Mesendoderm (in vitro differentiated cells): ENCODE results near the gene GLRX5.

Experiments
- DNase-seq: peaks from one replicate; pipeline ENCODE4 v3.0.0; 2013
- H2AK5ac ChIP-seq: 2 replicates; pipeline ENCODE4 v1.6.1; 2013; ENCODE audit warnings: low read length, inconsistent platforms
- H2BK120ac ChIP-seq: 2 replicates; pipeline ENCODE4 v1.6.1; 2013; ENCODE audit warnings: low read depth, mild to moderate bottlenecking, low read length, moderate library complexity, mixed read lengths
- H2BK15ac ChIP-seq: replicated peaks from 2 replicates; pipeline ENCODE4 v1.6.1; 2013; ENCODE audit warnings: low read depth, mild to moderate bottlenecking, moderate library complexity
- H2BK5ac ChIP-seq: 2 replicates; pipeline ENCODE4 v1.6.1; 2013; ENCODE audit warnings: low read length, inconsistent platforms
- H3K18ac ChIP-seq: 2 replicates; pipeline ENCODE4 v1.6.1; 2013; ENCODE audit warnings: mild to moderate bottlenecking, low read length, mixed read lengths
- H3K23ac ChIP-seq: one replicate; pipeline ENCODE4 v1.6.1; 2013; ENCODE audit warnings: low read length
- H3K27ac ChIP-seq: 2 replicates; pipeline ENCODE4 v1.5.1; 2013; ENCODE audit warnings: low read depth, mild to moderate bottlenecking, inconsistent platforms, low read length, moderate library complexity
- H3K27me3 ChIP-seq: 2 replicates; pipeline ENCODE4 v1.6.1; 2013; ENCODE audit warnings: low read length, control low read depth, mild to moderate bottlenecking, inconsistent platforms; ENCODE audit not compliant: insufficient read depth, poor library complexity
- H3K36me3 ChIP-seq: 2 replicates; pipeline ENCODE4 v1.6.1; 2013; ENCODE audit warnings: low read length, inconsistent platforms; ENCODE audit not compliant: control insufficient read depth, insufficient read depth
- H3K4ac ChIP-seq: one replicate; pipeline ENCODE4 v1.6.1; 2013; ENCODE audit warnings: low read depth, mild to moderate bottlenecking, low read length, moderate library complexity
- H3K4me1 ChIP-seq: 2 replicates; pipeline ENCODE4 v1.6.1; 2013; ENCODE audit warnings: low read depth, low read length, inconsistent platforms; ENCODE audit not compliant: control insufficient read depth
- H3K4me2 ChIP-seq: 2 replicates; pipeline ENCODE4 v1.6.1; 2013; ENCODE audit warnings: low read length
- H3K4me3 ChIP-seq: 2 replicates; pipeline ENCODE4 v1.5.1; 2013; ENCODE audit warnings: mild to moderate bottlenecking, low read length
- H3K56ac ChIP-seq: one replicate; pipeline ENCODE4 v1.6.1; 2013; ENCODE audit warnings: low read length
- H3K79me1 ChIP-seq: 2 replicates; pipeline ENCODE4 v1.6.1; 2013; ENCODE audit warnings: low read length, inconsistent platforms
- H3K79me2 ChIP-seq: 2 replicates; pipeline ENCODE4 v1.6.1; 2013; ENCODE audit warnings: mild to moderate bottlenecking, low read length; ENCODE audit not compliant: control insufficient read depth, insufficient read depth
- H3K9ac ChIP-seq: 2 replicates; pipeline ENCODE4 v1.6.1; 2013; ENCODE audit warnings: low read length, inconsistent platforms
- H4K5ac ChIP-seq: one replicate; pipeline ENCODE4 v1.6.1; 2013; ENCODE audit warnings: low read length
- H4K8ac ChIP-seq: one replicate; pipeline ENCODE4 v1.6.1; 2013; ENCODE audit warnings: low read depth, mild to moderate bottlenecking, control low read depth, low read length, moderate library complexity
- WGBS: extraction: QIAGEN DNeasy Blood & Tissue Kit; methylation state at CpG from one replicate; pipeline ENCODE4 v1.1.7; 2013; ENCODE audit warnings: low lambda C conversion rate, missing lambda C conversion rate; ENCODE audit not compliant: insufficient coverage; ENCODE audit errors: extremely low coverage; 5-methylcytosine and 5-hydroxymethylcytosine counted together

The GLRX5 gene

DNA sequence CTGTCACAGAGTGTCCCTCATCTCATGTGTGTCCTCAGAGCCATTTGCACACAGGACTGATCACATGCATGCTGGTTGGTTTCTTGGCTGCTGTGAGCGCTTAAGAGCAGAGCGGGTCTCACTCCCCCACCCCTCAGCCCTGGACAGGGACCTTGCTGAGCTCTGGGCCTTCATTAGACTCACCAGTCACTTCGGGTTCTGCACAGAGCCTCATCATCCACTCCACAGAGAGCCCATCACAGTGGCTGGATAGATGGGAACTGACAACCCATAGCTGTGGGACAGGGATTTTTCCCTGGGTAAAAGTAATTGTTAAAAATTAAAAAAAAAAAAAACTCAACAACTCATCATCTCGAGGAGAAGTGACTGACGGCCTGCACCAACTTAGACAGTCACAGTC is 8.2 kb downstream of the GLRX5 start:
- Histone ChIP-seq H2BK15ac (no peak overlapping the region), H3K4ac (no peak overlapping the region), H3K56ac (no peak overlapping the region), H3K36me3 (no peaks in the 10 kb centered on the region), H2BK5ac (no peak overlapping the region), H4K8ac (no peak overlapping the region), H2BK120ac (no peak overlapping the region), H3K4me3 (no peak overlapping the region), H3K79me2 (peaks cover 21% of the 10 kb centered on the region), H3K4me2 (no peak overlapping the region), H2AK5ac (no peak overlapping the region), H3K79me1 (peaks cover 20% of the 10 kb centered on the region), H4K5ac (no peak overlapping the region), H3K18ac (no peak overlapping the region), H3K9ac (no peak overlapping the region), H3K27ac (no peak overlapping the region), H3K27me3 (no peaks in the 10 kb centered on the region), H3K4me1 (no peaks in the 10 kb centered on the region), H3K23ac (no peak overlapping the region)
- no CpG with 5 or more reads among the region's 5 CpGs for WGBS
- DNase-seq, result no peak

DNA sequence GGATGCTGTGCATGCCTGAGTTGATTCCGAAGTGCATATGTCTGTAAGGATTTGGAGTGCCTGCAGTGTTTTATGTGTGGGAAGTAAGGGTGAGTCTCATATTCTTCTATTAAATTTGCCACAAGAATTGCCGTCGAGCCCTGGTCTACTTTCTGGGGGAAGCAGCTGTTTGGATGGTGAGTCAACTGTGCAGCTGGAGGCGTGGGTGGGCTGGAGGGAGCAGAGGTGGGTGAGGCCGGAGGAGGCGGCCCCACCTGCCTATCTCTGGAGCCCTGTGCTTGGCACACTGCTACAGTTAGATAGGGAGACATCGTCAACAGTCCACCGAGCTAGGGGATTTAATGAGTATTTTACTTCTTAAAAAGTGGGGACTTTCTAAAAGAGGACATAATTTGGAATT is 9.7 kb downstream of the GLRX5 start:
- no peak overlapping the region for H2BK15ac ChIP-seq
- H3K4me1 ChIP-seq, result no peaks in the 10 kb centered on the region
- H3K4me3 ChIP-seq, result no peak overlapping the region
- H3K18ac ChIP-seq, result no peak overlapping the region
- H3K79me1 ChIP-seq, result peaks cover 10% of the 10 kb centered on the region
- H2BK5ac ChIP-seq, result no peak overlapping the region
- no peak for DNase-seq
- H3K27me3 ChIP-seq, result no peaks in the 10 kb centered on the region
- H3K4ac ChIP-seq, result no peak overlapping the region
- H3K9ac ChIP-seq, result no peak overlapping the region
- H2BK120ac ChIP-seq, result no peak overlapping the region
- no peaks in the 10 kb centered on the region for H3K36me3 ChIP-seq
- no peak overlapping the region for H3K27ac ChIP-seq
- H4K5ac ChIP-seq, result no peak overlapping the region
- H3K79me2 ChIP-seq, result peaks cover 8% of the 10 kb centered on the region
- no peak overlapping the region for H4K8ac ChIP-seq
- no peak overlapping the region for H3K4me2 ChIP-seq
- H2AK5ac ChIP-seq, result no peak overlapping the region
- H3K56ac ChIP-seq, result no peak overlapping the region
- no peak overlapping the region for H3K23ac ChIP-seq
- no CpG with 5 or more reads among the region's 8 CpGs for WGBS

DNA sequence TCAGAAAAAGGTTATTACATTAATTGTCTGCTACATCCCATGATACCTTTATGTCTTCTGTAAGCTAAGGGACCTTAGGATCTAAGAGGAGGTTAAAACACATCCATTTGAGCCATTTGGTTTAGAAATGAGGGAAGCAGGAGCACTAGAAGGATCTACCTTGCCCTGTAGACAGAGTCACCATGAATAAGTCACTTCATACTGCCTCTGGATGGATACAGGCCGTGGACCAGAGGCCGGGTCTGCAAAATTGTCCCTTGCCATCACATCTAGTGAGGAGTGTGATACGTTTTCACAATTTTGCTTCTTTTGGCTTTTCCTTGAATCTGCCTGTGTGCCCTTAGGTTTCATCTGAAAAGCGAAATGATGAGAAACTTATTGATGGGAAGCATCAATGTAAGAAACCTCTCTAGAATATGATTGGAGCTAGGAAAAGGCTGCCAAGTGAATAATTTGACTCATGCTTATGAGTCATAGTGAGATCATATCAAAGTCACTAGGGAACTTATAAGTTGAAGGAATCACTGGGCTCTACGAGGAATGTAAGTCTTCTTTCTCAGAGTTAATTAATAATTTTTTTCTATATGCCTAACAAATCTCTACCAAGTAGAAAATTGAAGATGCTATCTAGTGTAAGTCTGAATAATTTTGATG is 10.8 kb downstream of the GLRX5 start:
- no CpG with 5 or more reads among the region's 5 CpGs for WGBS
- no peak overlapping the region for H4K8ac ChIP-seq
- H3K9ac ChIP-seq, result no peak overlapping the region
- H3K23ac ChIP-seq, result no peak overlapping the region
- no peak overlapping the region for H2BK15ac ChIP-seq
- H3K4me2 ChIP-seq, result no peak overlapping the region
- no peak overlapping the region for H3K4me3 ChIP-seq
- H3K18ac ChIP-seq, result no peak overlapping the region
- no peaks in the 10 kb centered on the region for H3K27me3 ChIP-seq
- no peak overlapping the region for H3K56ac ChIP-seq
- H2BK5ac ChIP-seq, result no peak overlapping the region
- no peak overlapping the region for H2BK120ac ChIP-seq
- no peak overlapping the region for H3K27ac ChIP-seq
- peaks cover 10% of the 10 kb centered on the region for H3K79me1 ChIP-seq
- peak; percentile 44 for DNase-seq
- H3K4ac ChIP-seq, result no peak overlapping the region
- no peaks in the 10 kb centered on the region for H3K4me1 ChIP-seq
- no peaks in the 10 kb centered on the region for H3K36me3 ChIP-seq
- peaks cover 6% of the 10 kb centered on the region for H3K79me2 ChIP-seq
- no peak overlapping the region for H2AK5ac ChIP-seq
- H4K5ac ChIP-seq, result no peak overlapping the region

DNA sequence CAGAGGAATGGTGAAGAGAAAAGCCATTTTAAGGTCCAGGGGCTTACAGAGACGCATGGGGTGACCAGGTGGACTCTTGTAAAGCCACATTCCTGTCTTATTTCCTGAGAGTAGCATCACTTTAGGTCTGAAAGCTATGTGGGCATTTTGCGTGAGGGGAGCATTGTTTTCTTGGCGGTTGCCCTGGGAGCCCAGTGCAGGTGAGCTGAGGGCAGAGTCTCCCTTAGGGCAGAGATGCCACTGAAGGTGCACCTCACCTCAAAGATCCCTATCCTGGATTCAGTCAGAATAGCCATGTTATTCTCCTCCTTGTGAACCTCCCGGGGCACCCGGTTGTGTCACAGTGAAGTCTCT is 12.4 kb downstream of the GLRX5 start:
- no peak overlapping the region for H4K8ac ChIP-seq
- no peak overlapping the region for H3K4me2 ChIP-seq
- no peaks in the 10 kb centered on the region for H3K4me1 ChIP-seq
- H3K56ac ChIP-seq, result no peak overlapping the region
- no peak overlapping the region for H2BK15ac ChIP-seq
- H3K4me3 ChIP-seq, result no peak overlapping the region
- no peak overlapping the region for H2AK5ac ChIP-seq
- H3K79me1 ChIP-seq, result peaks cover 5% of the 10 kb centered on the region
- no peaks in the 10 kb centered on the region for H3K27me3 ChIP-seq
- no peak overlapping the region for H3K23ac ChIP-seq
- no peak overlapping the region for H2BK120ac ChIP-seq
- no peak overlapping the region for H3K4ac ChIP-seq
- no peak overlapping the region for H2BK5ac ChIP-seq
- no peak overlapping the region for H3K9ac ChIP-seq
- no peaks in the 10 kb centered on the region for H3K79me2 ChIP-seq
- DNase-seq, result peak; percentile 60
- H3K27ac ChIP-seq, result no peak overlapping the region
- no peaks in the 10 kb centered on the region for H3K36me3 ChIP-seq
- WGBS, result no CpG with 5 or more reads among the region's 5 CpGs
- no peak overlapping the region for H3K18ac ChIP-seq
- H4K5ac ChIP-seq, result no peak overlapping the region

DNA sequence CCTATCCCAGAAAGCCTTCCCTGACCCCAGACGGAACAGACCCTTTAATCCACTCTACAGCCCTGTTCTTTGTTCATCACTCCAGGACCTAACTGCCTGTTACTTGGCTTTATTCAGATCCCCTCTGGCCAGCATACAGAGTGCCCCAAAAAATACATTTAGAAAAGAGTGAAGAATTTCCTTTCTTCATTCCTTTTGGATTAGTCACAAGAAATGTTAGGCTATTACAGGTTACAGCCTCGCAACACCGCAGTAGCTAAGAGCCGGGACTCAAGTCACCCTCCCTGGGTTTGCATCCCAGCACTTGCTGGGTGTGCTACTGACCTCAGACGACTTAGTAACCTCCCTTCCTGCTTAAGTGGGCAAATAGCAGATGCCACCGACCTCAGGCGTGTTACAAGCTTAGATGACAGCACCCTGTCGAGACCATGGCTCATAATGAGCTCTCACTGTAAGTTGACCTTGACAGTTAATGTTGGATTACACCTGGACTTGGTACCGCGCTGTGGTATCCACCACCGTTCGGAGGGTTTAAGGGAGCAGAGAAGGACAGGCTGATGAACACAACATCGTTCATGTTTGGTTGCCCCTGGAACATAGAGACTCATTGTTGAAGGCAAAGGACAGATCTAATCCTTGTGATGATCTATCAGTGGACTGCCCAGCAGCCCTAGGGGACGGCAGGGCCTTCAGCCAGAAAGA is 12.9 kb downstream of the GLRX5 start:
- Histone ChIP-seq H3K4ac (no peak overlapping the region), H4K8ac (no peak overlapping the region), H4K5ac (no peak overlapping the region), H3K27ac (no peak overlapping the region), H2BK15ac (no peak overlapping the region), H3K79me2 (no peaks in the 10 kb centered on the region), H3K56ac (no peak overlapping the region), H3K4me2 (no peak overlapping the region), H2AK5ac (no peak overlapping the region), H2BK120ac (no peak overlapping the region), H3K9ac (no peak overlapping the region), H3K4me1 (no peaks in the 10 kb centered on the region), H3K23ac (no peak overlapping the region), H3K4me3 (no peak overlapping the region), H2BK5ac (no peak overlapping the region), H3K36me3 (no peaks in the 10 kb centered on the region), H3K27me3 (no peaks in the 10 kb centered on the region), H3K18ac (no peak overlapping the region), H3K79me1 (peaks cover 5% of the 10 kb centered on the region)
- WGBS, result no CpG with 5 or more reads among the region's 14 CpGs
- DNase-seq, result peak; percentile 91
